Neural cell (in vitro differentiated cells): ENCODE results near the gene ZNG1E.
"Not testable (repeated sequence)": the region's sequence is repeated elsewhere in the genome, so short reads cannot be mapped to it uniquely, and the experiment has no call there.

Source experiments
- CTCF ChIP-seq: fragments of 450-650 bp; IDR thresholded peaks from 2 replicates; pipeline ENCODE4 v1.5.1; 2014; ENCODE audit warnings: antibody characterized with exemption, mild to moderate bottlenecking, moderate library complexity; ENCODE audit not compliant: poor library complexity, severe bottlenecking
- TAF1 ChIP-seq: IDR thresholded peaks from 2 replicates; pipeline ENCODE4 v1.6.1; 2012; ENCODE audit warnings: low read depth

GRCh38 chr9:65673579-65673978, 2.1 kb upstream of the ZNG1E start:
- TF ChIP-seq CTCF, TAF1: not testable (repeated sequence)
